C4-2B (cell line): ENCODE measurements around the gene RHPN2.

Experiments used
- ZFX ChIP-seq: fragments of 450-650 bp; IDR thresholded peaks from 2 replicates; pipeline ENCODE4 v1.6.1; 2017
- TF ChIP-seq, protein P1 (sequence below): fragments of 450-650 bp; conservative IDR thresholded peaks from 2 replicates; pipeline ENCODE4 v1.5.1; 2017; ENCODE audit warnings: mild to moderate bottlenecking

DNA sequence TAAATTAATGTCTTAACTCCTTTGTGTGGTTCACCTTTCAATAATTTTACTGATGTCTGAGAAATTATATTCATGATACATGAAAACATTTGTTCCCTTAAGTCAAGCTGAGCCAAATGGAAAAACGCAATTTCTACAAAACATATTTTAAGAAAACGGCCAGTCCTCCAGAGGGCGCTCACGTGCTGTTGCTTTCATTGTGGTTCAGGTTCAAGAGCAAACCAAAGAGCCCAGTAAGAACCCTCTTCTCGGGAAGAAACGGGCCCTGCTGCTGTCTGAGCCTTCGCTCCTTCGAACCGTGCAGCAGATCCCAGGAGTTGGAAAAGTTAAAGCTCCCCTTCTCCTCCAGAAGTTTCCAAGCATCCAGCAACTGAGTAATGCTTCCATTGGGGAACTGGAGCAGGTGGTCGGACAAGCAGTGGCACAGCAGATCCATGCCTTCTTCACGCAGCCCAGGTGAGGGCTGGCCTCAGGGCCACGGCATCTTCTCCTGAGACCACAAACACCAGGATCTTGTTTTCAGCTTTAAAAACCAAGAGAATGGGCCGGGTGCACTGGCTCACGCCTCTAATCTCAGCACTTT is 88.4 kb downstream of the RHPN2 start:
- TF ChIP-seq, protein P1, sequence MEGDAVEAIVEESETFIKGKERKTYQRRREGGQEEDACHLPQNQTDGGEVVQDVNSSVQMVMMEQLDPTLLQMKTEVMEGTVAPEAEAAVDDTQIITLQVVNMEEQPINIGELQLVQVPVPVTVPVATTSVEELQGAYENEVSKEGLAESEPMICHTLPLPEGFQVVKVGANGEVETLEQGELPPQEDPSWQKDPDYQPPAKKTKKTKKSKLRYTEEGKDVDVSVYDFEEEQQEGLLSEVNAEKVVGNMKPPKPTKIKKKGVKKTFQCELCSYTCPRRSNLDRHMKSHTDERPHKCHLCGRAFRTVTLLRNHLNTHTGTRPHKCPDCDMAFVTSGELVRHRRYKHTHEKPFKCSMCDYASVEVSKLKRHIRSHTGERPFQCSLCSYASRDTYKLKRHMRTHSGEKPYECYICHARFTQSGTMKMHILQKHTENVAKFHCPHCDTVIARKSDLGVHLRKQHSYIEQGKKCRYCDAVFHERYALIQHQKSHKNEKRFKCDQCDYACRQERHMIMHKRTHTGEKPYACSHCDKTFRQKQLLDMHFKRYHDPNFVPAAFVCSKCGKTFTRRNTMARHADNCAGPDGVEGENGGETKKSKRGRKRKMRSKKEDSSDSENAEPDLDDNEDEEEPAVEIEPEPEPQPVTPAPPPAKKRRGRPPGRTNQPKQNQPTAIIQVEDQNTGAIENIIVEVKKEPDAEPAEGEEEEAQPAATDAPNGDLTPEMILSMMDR: peak; percentile 94
- TF ChIP-seq ZFX: no peak
